Lung (tissue), 12 donors: ENCODE data around the gene KCP. TPM values are rescaled to one million over a fixed set of nuclear protein-coding genes. Genes with fewer than 3 reads are reported as not detected.

ENCODE experiments used
- ATAC-seq: fragments of 200-7000 bp; cut with Tn5 transposase; one replicate; pipeline ENCODE4 v1.9.1; 2020; ENCODE audit warnings: moderate number of reproducible peaks; ENCODE audit not compliant: insufficient read depth, low FRiP score
- DNase-seq, 3 donors: peaks; one replicate each; pipeline ENCODE4 v3.0.0-alpha.2; 2013 to 2017
- H3K27ac ChIP-seq, 2 donors: one replicate each; pipeline ENCODE4 v1.5.1; 2013; ENCODE audit warnings: mild to moderate bottlenecking in 2 of 2, moderate library complexity in 2 of 2, control low read depth in 1 of 2, inconsistent platforms in 1 of 2, low read depth in 1 of 2, low read length in 1 of 2
- H3K27me3 ChIP-seq, 3 donors: one replicate each; pipeline ENCODE4 v1.5.1; 2013; ENCODE audit warnings: low read length in 2 of 3; ENCODE audit not compliant: control insufficient read depth in 3 of 3, insufficient read depth in 3 of 3
- H3K36me3 ChIP-seq, 4 donors: one replicate each; pipeline ENCODE4 v1.5.1; 2013; ENCODE audit warnings: low read length in 4 of 4, mild to moderate bottlenecking in 1 of 4, moderate library complexity in 1 of 4; ENCODE audit not compliant: control insufficient read depth in 4 of 4, insufficient read depth in 4 of 4
- H3K4me1 ChIP-seq, 5 donors: one replicate each; pipeline ENCODE4 v1.5.1; 2013; ENCODE audit warnings: low read length in 5 of 5, mild to moderate bottlenecking in 2 of 5, moderate library complexity in 1 of 5; ENCODE audit not compliant: control insufficient read depth in 5 of 5, insufficient read depth in 5 of 5
- H3K4me3 ChIP-seq: one replicate; pipeline ENCODE4 v1.5.1; 2013; ENCODE audit warnings: mild to moderate bottlenecking, control low read depth, moderate library complexity
- H3K9ac ChIP-seq, 2 donors: one replicate each; pipeline ENCODE4 v1.5.1; 2013; ENCODE audit warnings: low read length in 2 of 2, control low read depth in 1 of 2; ENCODE audit not compliant: insufficient read depth in 1 of 2
- H3K9me3 ChIP-seq, 4 donors: one replicate each; pipeline ENCODE4 v1.5.1; 2013; ENCODE audit warnings: low read length in 3 of 4, mild to moderate bottlenecking in 1 of 4, moderate library complexity in 1 of 4; ENCODE audit not compliant: control insufficient read depth in 4 of 4, insufficient read depth in 3 of 4
- WGBS, 2 donors: extraction: QIAGEN DNeasy Blood & Tissue Kit; methylation state at CpG; one replicate each; pipeline ENCODE4 v1.1.7; 2013; 5-methylcytosine and 5-hydroxymethylcytosine counted together
- polyA plus RNA-seq, 2 donors: library from polyadenylated mRNA; stranded (reverse); fragments of 200-250 nt; gene quantifications; one replicate each; pipeline ENCODE4 v1.2.1, GENCODE V29; 2013
- total RNA-seq, 2 donors: library from RNA; depleted of rRNA in 1 of 2; stranded (reverse); fragments of >200 nt in 1 of 2; gene quantifications; one replicate each; pipeline ENCODE4 v1.2.1, GENCODE V29; 2014 to 2021
- TF ChIP-seq, protein P1 (sequence below): IDR thresholded peaks from 2 replicates; pipeline ENCODE4 v1.5.1; 2012; ENCODE audit warnings: mild to moderate bottlenecking; ENCODE audit errors: control extremely low read depth, extremely low read depth
- donor health status: control.
- donor health status: control.
- donor health status: Bipolar disorder and iron deficiency.
- donor health status: healthy.
- donor health status: DM: yes; HTN: yes; CAD: no.

KCP gene
- total and polyA plus RNA-seq, 4 donors = 0.22 to 3.9 (median 0.56) TPM

DNA sequence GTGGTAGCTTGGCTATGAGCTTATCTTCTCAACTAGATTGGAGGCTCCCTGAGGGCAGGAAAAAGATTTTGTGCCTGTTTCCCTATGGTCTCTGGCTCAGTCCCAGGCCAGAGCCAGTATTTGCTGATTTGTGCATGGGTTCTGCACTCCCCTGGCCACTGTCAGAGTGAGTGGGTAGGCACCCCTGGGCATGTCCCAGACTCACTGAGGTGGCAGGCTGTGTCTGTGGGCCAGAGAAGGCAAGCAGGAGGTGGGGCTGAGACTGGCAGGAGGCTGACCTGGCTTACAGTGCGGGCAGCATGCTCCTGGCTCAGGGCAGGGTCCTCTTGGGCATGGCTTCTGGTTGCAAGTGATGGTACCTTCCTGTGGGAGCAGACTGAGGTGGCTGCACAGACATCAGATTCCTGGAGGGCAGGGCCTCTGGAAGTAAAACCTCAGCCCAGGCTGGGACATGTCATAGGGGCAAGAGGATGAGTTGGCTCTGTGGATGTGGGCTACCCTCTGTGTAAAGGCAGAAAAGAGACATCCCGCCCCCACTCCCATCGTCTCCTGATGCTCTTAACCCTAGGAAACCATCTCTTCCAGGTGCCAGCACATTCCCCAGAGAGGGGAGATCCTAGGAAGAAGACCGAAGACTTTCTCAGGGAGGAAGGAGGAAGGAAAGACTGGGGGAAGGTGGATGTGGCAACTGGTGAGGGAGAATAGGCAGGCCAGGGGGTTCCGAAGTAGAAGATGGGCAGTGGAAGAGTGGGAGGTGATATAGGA is 4.3 kb downstream of the KCP start:
- no peaks in the 10 kb centered on the region for H3K27me3 ChIP-seq
- H3K27ac ChIP-seq = no peak overlapping the region
- TF ChIP-seq, protein P1, sequence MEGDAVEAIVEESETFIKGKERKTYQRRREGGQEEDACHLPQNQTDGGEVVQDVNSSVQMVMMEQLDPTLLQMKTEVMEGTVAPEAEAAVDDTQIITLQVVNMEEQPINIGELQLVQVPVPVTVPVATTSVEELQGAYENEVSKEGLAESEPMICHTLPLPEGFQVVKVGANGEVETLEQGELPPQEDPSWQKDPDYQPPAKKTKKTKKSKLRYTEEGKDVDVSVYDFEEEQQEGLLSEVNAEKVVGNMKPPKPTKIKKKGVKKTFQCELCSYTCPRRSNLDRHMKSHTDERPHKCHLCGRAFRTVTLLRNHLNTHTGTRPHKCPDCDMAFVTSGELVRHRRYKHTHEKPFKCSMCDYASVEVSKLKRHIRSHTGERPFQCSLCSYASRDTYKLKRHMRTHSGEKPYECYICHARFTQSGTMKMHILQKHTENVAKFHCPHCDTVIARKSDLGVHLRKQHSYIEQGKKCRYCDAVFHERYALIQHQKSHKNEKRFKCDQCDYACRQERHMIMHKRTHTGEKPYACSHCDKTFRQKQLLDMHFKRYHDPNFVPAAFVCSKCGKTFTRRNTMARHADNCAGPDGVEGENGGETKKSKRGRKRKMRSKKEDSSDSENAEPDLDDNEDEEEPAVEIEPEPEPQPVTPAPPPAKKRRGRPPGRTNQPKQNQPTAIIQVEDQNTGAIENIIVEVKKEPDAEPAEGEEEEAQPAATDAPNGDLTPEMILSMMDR = no peak

DNA sequence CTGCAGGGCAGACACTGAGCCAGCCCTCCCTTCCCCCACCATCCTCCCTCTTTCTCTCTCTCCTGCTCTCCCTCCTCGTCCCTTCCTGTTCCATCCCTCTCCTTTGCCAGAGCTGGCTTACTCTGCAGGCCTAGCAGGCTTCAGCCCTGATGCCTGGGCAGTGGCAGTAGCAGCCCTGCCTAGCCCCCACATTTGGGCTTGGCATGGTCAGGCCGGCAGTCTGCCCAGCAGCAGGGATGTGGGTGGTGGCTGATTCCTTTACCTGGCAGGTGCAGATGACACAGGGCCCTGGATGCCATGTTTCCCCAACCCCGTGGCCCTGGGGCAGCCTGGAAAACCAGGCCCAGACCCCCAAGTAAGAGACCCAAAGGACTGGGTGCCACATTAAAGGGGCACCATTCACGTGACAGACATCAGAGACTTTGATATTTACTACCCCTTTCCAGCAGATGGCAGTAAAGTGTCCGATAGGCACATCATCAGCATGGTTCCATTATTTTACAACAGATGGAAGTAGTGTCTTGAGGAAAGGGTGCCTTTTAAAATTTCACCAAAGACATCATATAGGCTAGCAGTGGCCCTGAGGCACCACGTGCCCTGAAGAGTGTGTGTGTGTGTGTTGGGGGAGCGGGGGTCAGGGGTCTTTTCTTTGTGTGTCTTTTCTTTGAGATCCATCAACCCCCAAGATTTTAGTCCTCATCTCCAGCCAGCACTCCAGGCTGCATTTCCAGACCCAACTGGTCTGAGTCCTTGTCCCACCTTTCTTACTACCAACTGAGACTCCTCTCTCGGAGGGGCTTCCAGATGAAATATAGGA is 5.9 kb downstream of the KCP start:
- H3K27me3 ChIP-seq = no peaks in the 10 kb centered on the region
- peaks cover 0 to 6% (median 0%) of the 10 kb centered on the region in 5 donors for H3K4me1 ChIP-seq
- WGBS, 2 donors = 35 to 40% methylated on average over 8 of the region's 8 CpGs
- no peaks in the 10 kb centered on the region for H3K36me3 ChIP-seq
- no peak overlapping the region for H3K27ac ChIP-seq
- no peak overlapping the region for H3K9ac ChIP-seq
- TF ChIP-seq, protein P1 = peak; percentile 20
- H3K9me3 ChIP-seq = peaks cover 0 to 3% (median 0%) of the 10 kb centered on the region in 4 donors
- no peak for ATAC-seq
- H3K4me3 ChIP-seq = no peak overlapping the region
- DNase-seq = peak in 2 of 3 donors; percentile 55 to 56

More for the DNA sequence above, 4.3 kb downstream of the KCP start:
- Histone ChIP-seq H3K4me1 (peaks cover 0 to 21% (median 2%) of the 10 kb centered on the region in 5 donors), H3K36me3 (no peaks in the 10 kb centered on the region), H3K4me3 (no peak overlapping the region), H3K9ac (no peak overlapping the region), H3K9me3 (no peaks in the 10 kb centered on the region)
- DNase-seq (no peak), ATAC-seq (no peak)
- WGBS, 2 donors = 85 to 88% methylated on average over 5 of the region's 5 CpGs

DNA sequence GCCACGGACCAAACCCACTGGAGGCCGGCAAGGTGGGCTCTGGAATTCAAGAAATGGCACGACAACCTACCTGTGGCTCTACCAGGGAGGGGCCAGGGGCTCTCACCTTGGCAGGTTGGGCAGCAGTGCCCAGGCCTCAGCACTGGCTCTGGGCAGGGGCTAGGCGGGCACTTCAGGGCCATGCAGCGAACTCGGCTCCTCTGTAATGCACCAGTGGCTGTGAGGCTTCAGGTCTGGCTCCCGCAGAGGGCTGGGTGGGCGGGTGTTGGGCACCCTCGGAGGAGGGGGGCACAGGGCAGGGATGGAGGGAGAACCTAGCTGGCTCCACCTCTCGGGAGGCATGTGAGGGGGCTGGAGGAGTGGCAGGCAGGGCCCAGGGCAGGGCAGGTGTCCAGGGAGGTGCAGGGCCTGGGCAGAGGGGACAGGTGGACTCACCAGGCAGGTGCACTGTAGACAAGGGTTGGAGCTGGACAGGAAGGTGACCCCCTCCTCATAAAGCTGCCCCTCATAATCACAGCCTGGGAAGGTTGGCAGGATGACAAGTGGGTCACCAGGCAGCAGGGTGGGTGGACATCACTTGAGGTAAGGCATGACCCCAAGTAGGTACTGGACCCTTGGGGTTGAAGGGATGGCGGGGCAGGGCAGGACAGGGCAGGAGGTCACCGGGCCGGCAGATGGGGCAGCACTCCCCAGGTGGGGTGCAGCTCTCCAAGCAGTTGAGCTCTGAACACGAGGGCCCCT is 6.7 kb downstream of the KCP start:
- Histone ChIP-seq H3K27ac (no peak overlapping the region), H3K4me3 (no peak overlapping the region), H3K27me3 (no peaks in the 10 kb centered on the region), H3K9me3 (peaks cover 0 to 4% (median 0%) of the 10 kb centered on the region in 4 donors), H3K36me3 (no peaks in the 10 kb centered on the region), H3K9ac (no peak overlapping the region), H3K4me1 (no peaks in the 10 kb centered on the region)
- TF ChIP-seq, protein P1 = no peak
- 77 to 83% methylated on average over 14 of the region's 14 CpGs for WGBS, 2 donors
- no peak for ATAC-seq
- DNase-seq = no peak
